Mucosa of stomach (tissue), 1 donor: ENCODE data around the gene GRK2.
"Not testable (repeated sequence)": the region's sequence is repeated elsewhere in the genome, so short reads cannot be mapped to it uniquely, and the experiment has no call there.

Source experiments
- H3K27me3 ChIP-seq: one replicate; pipeline ENCODE4 v1.7.0; 2013; ENCODE audit warnings: mild to moderate bottlenecking, low read length; ENCODE audit not compliant: control insufficient read depth, insufficient read depth
- H3K36me3 ChIP-seq: one replicate; pipeline ENCODE4 v1.7.0; 2013; ENCODE audit warnings: low read length; ENCODE audit not compliant: control insufficient read depth, insufficient read depth
- H3K4me1 ChIP-seq: one replicate; pipeline ENCODE4 v1.7.0; 2013; ENCODE audit warnings: mild to moderate bottlenecking, low read length; ENCODE audit not compliant: control insufficient read depth, insufficient read depth
- H3K4me3 ChIP-seq: one replicate; pipeline ENCODE4 v1.7.0; 2013; ENCODE audit warnings: low read length
- H3K9ac ChIP-seq: one replicate; pipeline ENCODE4 v1.7.0; 2013; ENCODE audit warnings: mild to moderate bottlenecking, low read length, moderate library complexity
- H3K9me3 ChIP-seq: one replicate; pipeline ENCODE4 v1.7.0; 2013; ENCODE audit warnings: mild to moderate bottlenecking, low read length, moderate library complexity; ENCODE audit not compliant: control insufficient read depth
- donor health status: Pancreatic carcinoma.

The GRK2 gene

DNA sequence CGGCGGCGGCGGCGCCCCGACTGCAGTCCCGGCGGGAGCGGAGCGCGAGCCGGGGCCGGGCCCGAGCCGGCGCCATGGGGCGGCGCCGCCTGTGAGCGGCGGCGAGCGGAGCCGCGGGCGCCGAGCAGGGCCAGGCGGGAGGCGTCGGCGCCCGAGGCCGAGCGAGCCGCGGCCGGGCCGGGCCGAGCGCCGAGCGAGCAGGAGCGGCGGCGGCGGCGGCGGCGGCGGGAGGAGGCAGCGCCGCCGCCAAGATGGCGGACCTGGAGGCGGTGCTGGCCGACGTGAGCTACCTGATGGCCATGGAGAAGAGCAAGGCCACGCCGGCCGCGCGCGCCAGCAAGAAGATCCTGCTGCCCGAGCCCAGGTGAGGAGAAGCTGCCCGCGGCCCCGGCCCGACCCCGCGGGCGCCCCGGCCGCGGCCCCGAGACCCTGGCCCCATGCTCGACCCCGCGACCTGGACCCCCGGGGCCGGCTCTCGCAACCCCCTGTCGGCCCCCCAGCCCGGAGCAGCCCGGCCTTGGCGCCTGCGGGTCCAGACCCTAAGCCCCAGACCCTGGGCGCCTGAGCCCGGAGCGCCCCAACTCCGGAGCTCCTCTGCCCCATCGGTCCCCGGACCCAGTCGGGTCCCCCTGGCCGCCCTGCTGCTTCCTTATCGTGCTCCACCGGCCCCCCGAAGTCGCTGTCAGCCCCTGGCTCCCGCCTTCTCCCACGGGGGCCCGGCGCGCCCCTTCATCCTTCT lies at the start of gene GRK2:
Gene GRK2, plus strand, starts transcription at position 25 of the 739 bp plus-strand sequence. Its CDS starts 227 bp downstream, at position 252.
- Histone ChIP-seq H3K4me1 (peaks cover 64% of the 10 kb centered on the region), H3K27me3 (no peaks in the 10 kb centered on the region), H3K9me3 (no peaks in the 10 kb centered on the region), H3K4me3 (peak within 1 kb of the TSS; percentile 82), H3K36me3 (no peaks in the 10 kb centered on the region), H3K9ac (peak within 1 kb of the TSS; percentile 91)

GRCh38 chr11:67227726-67228125 lies 38.5 kb upstream of the GRK2 start:
- H3K4me3 ChIP-seq, result no peak overlapping the region
- H3K4me1 ChIP-seq, result no peaks in the 10 kb centered on the region
- no peak overlapping the region for H3K9ac ChIP-seq
- no peaks in the 10 kb centered on the region for H3K9me3 ChIP-seq
- no peaks in the 10 kb centered on the region for H3K27me3 ChIP-seq
- H3K36me3 ChIP-seq, result peaks cover 3% of the 10 kb centered on the region

- Histone ChIP-seq H3K4me3 (no peak overlapping the region), H3K9ac (no peak overlapping the region), H3K36me3 (peaks cover 3% of the 10 kb centered on the region), H3K9me3 (no peaks in the 10 kb centered on the region), H3K4me1 (no peaks in the 10 kb centered on the region), H3K27me3 (no peaks in the 10 kb centered on the region)
These were observed 35.9 kb upstream of the GRK2 start for GRCh38 chr11:67230406-67230805.

GRCh38 chr11:67230886-67231285 lies 35.4 kb upstream of the GRK2 start:
- H3K9ac ChIP-seq, result no peak overlapping the region
- no peaks in the 10 kb centered on the region for H3K9me3 ChIP-seq
- peaks cover 3% of the 10 kb centered on the region for H3K36me3 ChIP-seq
- no peak overlapping the region for H3K4me3 ChIP-seq
- no peaks in the 10 kb centered on the region for H3K4me1 ChIP-seq
- H3K27me3 ChIP-seq, result no peaks in the 10 kb centered on the region

DNA sequence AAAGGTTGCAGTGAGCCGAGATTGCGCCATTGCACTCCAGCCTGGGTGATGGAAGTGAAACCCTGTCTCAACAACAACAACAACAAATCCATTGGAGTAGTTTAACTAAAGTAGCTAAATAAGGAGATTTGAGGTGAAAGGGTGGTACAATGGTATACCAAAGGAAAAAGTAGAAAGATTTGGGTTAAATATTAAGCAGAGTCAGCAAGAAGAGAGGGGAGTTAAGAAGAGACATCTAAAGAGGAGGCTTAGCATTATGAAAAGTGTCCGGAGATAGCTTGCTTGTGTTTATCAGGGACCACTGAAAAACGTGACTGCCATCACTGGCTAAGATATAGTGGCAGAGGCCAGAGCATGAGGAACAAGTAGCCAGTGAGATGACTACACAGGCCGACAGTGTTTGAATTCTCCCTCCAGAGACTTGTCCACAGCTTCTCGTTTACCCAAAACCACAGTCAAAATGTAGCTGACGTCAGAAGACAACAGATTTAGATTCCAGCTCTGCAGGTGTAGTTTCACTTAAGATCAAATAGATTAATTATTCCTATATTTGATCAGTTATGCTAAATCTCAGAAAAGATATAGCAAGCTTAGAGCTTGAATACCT lies 32.6 kb upstream of the GRK2 start:
- H3K27me3 ChIP-seq, result no peaks in the 10 kb centered on the region
- H3K9ac ChIP-seq, result no peak overlapping the region
- no peaks in the 10 kb centered on the region for H3K9me3 ChIP-seq
- peaks cover 3% of the 10 kb centered on the region for H3K36me3 ChIP-seq
- H3K4me1 ChIP-seq, result peaks cover 5% of the 10 kb centered on the region
- no peak overlapping the region for H3K4me3 ChIP-seq

- H3K36me3 ChIP-seq, result not testable (repeated sequence)
- H3K4me1 ChIP-seq, result peaks cover 13% of the 10 kb centered on the region
These were observed 31.7 kb upstream of the GRK2 start for GRCh38 chr11:67234571-67234970.

DNA sequence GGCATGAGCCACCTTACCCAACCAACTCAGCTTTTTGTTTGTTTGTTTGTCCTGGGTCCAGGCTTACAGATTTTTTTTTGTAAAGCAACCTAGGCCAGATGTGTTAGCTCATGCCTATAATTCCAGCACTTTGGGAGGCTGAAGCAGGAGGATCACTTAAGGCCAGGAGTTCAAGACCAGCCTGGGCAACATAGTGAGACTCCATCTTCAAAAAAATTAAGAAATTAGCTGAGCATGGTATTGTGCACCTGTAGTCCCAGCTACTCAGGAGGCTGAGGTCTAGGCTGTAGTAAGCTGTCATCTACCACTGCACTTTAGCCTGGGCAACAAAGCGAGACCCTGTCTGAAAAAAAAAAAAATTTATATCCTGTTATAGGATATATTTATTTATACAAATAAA lies 28.7 kb upstream of the GRK2 start:
- no peak overlapping the region for H3K9ac ChIP-seq
- no peak overlapping the region for H3K4me3 ChIP-seq
- no peaks in the 10 kb centered on the region for H3K27me3 ChIP-seq
- H3K9me3 ChIP-seq, result no peaks in the 10 kb centered on the region
- H3K4me1 ChIP-seq, result peaks cover 28% of the 10 kb centered on the region
- H3K36me3 ChIP-seq, result no peaks in the 10 kb centered on the region

More at GRCh38 chr11:67234571-67234970, 31.7 kb upstream of the GRK2 start:
- H3K9ac ChIP-seq, H3K27me3 ChIP-seq, H3K9me3 ChIP-seq, H3K4me3 ChIP-seq: not testable (repeated sequence)

GRCh38 chr11:67238894-67239782 lies 27.1 kb upstream of the GRK2 start:
- H3K9me3 ChIP-seq, result no peaks in the 10 kb centered on the region
- peaks cover 4% of the 10 kb centered on the region for H3K36me3 ChIP-seq
- no peaks in the 10 kb centered on the region for H3K27me3 ChIP-seq
- H3K4me1 ChIP-seq, result peaks cover 34% of the 10 kb centered on the region
- H3K4me3 ChIP-seq, result no peak overlapping the region
- peak overlapping the region; percentile 9 for H3K9ac ChIP-seq

GRCh38 chr11:67239783-67240575 lies 26.3 kb upstream of the GRK2 start:
- Histone ChIP-seq H3K4me3 (peak overlapping the region; percentile 78), H3K9me3 (no peaks in the 10 kb centered on the region), H3K9ac (peak overlapping the region; percentile 81), H3K4me1 (peaks cover 34% of the 10 kb centered on the region), H3K27me3 (no peaks in the 10 kb centered on the region), H3K36me3 (peaks cover 4% of the 10 kb centered on the region)

DNA sequence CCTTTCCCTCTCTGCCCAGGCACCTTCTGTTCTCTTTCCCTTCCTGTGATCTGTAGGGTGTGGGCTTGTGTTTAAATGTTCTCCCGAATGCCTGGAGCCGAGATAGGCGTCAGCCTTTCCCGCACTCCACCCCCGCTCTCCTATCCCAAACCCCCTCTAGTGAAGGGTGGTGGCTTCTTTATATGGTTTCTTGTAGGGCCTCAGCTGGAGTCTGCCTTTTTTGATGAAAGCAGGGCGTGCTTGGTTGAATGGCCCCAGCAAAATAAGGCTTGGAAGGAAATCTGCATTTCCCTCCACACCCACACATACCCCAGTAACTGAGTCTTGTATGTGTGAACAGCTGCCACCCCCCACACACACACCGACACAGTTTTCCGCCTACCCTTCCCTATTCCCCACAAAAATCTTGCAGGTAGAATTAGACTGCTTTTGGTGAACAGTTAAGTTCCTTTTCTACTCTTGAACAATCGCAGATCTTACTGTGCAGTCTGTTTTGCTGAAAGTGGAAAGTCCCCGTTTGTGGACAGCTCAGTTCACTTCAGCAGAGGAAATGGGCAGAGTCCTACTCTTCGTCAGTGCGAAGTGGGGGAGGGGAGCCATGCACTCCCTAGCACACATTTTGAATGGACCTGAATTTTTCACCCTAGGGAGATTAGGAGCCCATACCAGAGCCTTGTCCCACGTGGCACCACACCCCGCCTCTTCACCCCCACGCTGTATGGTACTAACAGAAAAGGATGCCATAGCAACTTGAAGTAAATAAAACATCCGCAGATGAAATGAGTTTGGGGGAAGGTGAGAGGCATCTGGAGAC lies 25.5 kb upstream of the GRK2 start:
- peak overlapping the region; percentile 81 for H3K9ac ChIP-seq
- H3K4me1 ChIP-seq, result peaks cover 34% of the 10 kb centered on the region

GRCh38 chr11:67242548-67242947 lies 23.7 kb upstream of the GRK2 start:
- Histone ChIP-seq H3K27me3 (no peaks in the 10 kb centered on the region), H3K36me3 (peaks cover 12% of the 10 kb centered on the region), H3K4me1 (peaks cover 34% of the 10 kb centered on the region), H3K9me3 (no peaks in the 10 kb centered on the region), H3K9ac (no peak overlapping the region), H3K4me3 (no peak overlapping the region)

More for the DNA sequence above, 25.5 kb upstream of the GRK2 start:
- H3K27me3 ChIP-seq, result no peaks in the 10 kb centered on the region
- peak overlapping the region; percentile 78 for H3K4me3 ChIP-seq
- H3K9me3 ChIP-seq, result no peaks in the 10 kb centered on the region
- H3K36me3 ChIP-seq, result peaks cover 7% of the 10 kb centered on the region
